Adrenal gland (tissue), 12 donors: Measurements from ENCODE around the gene POLR1A. TPM values are rescaled to one million over a fixed set of nuclear protein-coding genes. Genes with fewer than 3 reads are reported as not detected.

ENCODE experiments used
- DNase-seq, 7 donors: peaks; one replicate each; pipeline ENCODE4 v3.0.0-alpha.2; 2019 to 2020
- H3K27ac ChIP-seq, 5 donors: fragments of 200-600 bp; sonication (generic) in 4 of 5; 1 replicate in 3 of 5; 2 replicates in 2 of 5; pipeline versions ENCODE4 v1.5.1 to v1.8.0; 2016 to 2020; ENCODE audit warnings: mild to moderate bottlenecking in 1 of 5
- H3K27me3 ChIP-seq: fragments of 200-600 bp; 2 replicates; pipeline ENCODE4 v1.8.0; 2021
- H3K36me3 ChIP-seq, 2 donors: fragments of 200-600 bp; replicated peaks in 1 of 2; 1 replicate in 1 of 2; 2 replicates in 1 of 2; pipeline versions ENCODE4 v1.5.1 to v1.8.0; 2018 to 2022
- H3K4me1 ChIP-seq, 2 donors: fragments of 200-600 bp; replicated peaks in 1 of 2; 1 replicate in 1 of 2; 2 replicates in 1 of 2; pipeline versions ENCODE4 v1.5.1 to v1.8.0; 2018 to 2021
- H3K4me3 ChIP-seq, 4 donors: fragments of 200-600 bp; sonication (generic) in 3 of 4; one replicate each; pipeline ENCODE4 v1.5.1; 2016 to 2018
- H3K9me3 ChIP-seq, 3 donors: fragments of 200-600 bp; sonication (generic) in 1 of 3; replicated peaks in 1 of 3; 1 replicate in 2 of 3; 2 replicates in 1 of 3; pipeline versions ENCODE4 v1.5.1 to v1.8.0; 2016 to 2021
- CTCF ChIP-seq, 6 experiments: fragments of 450-650 bp in 4 of 6; fragments of 200-600 bp in 2 of 6; sonication (generic) in 1 of 6; IDR thresholded peaks; 1 replicate in 5 of 6; 2 replicates in 1 of 6; pipeline versions ENCODE4 v1.5.1 to v1.8.0; 2016 to 2021; ENCODE audit warnings: antibody characterized with exemption in 6 of 6, mild to moderate bottlenecking in 2 of 6, moderate library complexity in 1 of 6
- POLR2A ChIP-seq, 2 donors: fragments of 450-650 bp; IDR thresholded peaks; one replicate each; pipeline ENCODE4 v1.6.1; 2017; ENCODE audit warnings: antibody characterized with exemption in 2 of 2, mild to moderate bottlenecking in 2 of 2, moderate library complexity in 1 of 2
- WGBS, 4 donors: extraction: QIAGEN DNeasy Blood & Tissue Kit in 2 of 4; methylation state at CpG; one replicate each; pipeline versions ENCODE4 v1.1.5 to v1.1.7; 2013 to 2017; 5-methylcytosine and 5-hydroxymethylcytosine counted together
- intact Hi-C, 2 donors: fragments of 100-400 bp; cut with DNase I; formaldehyde crosslinking; loops; one replicate each; pipeline versions ENCODE4 v1.14.1 to v1.15.0; 2022 to 2023
- polyA plus RNA-seq, 3 donors: library from polyadenylated mRNA; stranded (reverse); fragments of 200-250 nt in 2 of 3; fragments of 350-450 nt in 1 of 3; fragmentation: Illumina TruSeq in 1 of 3; extraction: RNeasy Lipid Tissue Mini Kit (QIAGEN cat#74804) in 1 of 3; gene quantifications; one replicate each; pipeline ENCODE4 v1.2.3, GENCODE V29; 2013 to 2014
- total RNA-seq, 9 donors: library from RNA; depleted of rRNA in 4 of 9; stranded (reverse); fragments of >200 nt in 4 of 9; fragments of 120-200 nt in 1 of 9; fragmentation: NEBNext Ultra II Directional in 1 of 9; extraction: Animal tissue kit (Norgen Biotek cat#: 25700) in 1 of 9; gene quantifications; one replicate each; pipeline versions ENCODE4 v1.1.0 to v1.2.4, GENCODE V29; 2013 to 2023
- donor health status: healthy with polysubstance abuse.
- donor health status: Bipolar disorder and iron deficiency.
- donor health status: DM: yes; HTN: yes; CAD: no.
- donor health status: DM: no; HTN: no; CAD: no.
- donor health status: DM: no; HTN: no; CAD: no.
- donor health status: DM: yes; HTN: yes; CAD: no.

Gene POLR1A
- total and polyA plus RNA-seq, 12 donors, result 4.6 to 50.1 (median 26.2) TPM

- Histone ChIP-seq H3K9me3 (no peaks in the 10 kb centered on the region), H3K27me3 (no peaks in the 10 kb centered on the region), H3K36me3 (peaks cover 0 to 31% of the 10 kb centered on the region in 2 donors), H3K4me3 (no peak overlapping the region), H3K4me1 (no peaks in the 10 kb centered on the region), H3K27ac (no peak overlapping the region)
- intact Hi-C loops, result no loop called here
- TF ChIP-seq POLR2A (IDR thresholded peaks at IDR 0.05) (no peak), CTCF (IDR thresholded peaks at IDR 0.05) (no peak)
- 91 to 98% (median 95%) methylated on average over 3 of the region's 3 CpGs for WGBS, 4 donors
- DNase-seq, result peak in 3 of 7 donors; percentile 4 to 13 (median 8)
These were observed 50.4 kb downstream of the POLR1A start for GRCh38 chr2:86055314-86055713.

- Histone ChIP-seq H3K27me3 (no peaks in the 10 kb centered on the region), H3K36me3 (peaks cover 0 to 31% of the 10 kb centered on the region in 2 donors), H3K27ac (no peak overlapping the region), H3K4me1 (no peaks in the 10 kb centered on the region), H3K9me3 (no peaks in the 10 kb centered on the region), H3K4me3 (no peak overlapping the region)
- intact Hi-C loops, result no loop called here
- TF ChIP-seq POLR2A (IDR thresholded peaks at IDR 0.05) (no peak), CTCF (IDR thresholded peaks at IDR 0.05) (no peak)
- peak in 3 of 7 donors; percentile 13 to 44 (median 20) for DNase-seq
- WGBS, 4 donors, result 94 to 95% (median 95%) methylated on average over 8 to 10 of the region's 10 CpGs
These were observed 51.1 kb downstream of the POLR1A start for GRCh38 chr2:86054535-86055082.

GRCh38 chr2:86053166-86053565, 52.5 kb downstream of the POLR1A start:
- 52 to 65% (median 62%) methylated on average over 4 of the region's 4 CpGs for WGBS, 4 donors
- Histone ChIP-seq H3K27me3 (no peaks in the 10 kb centered on the region), H3K4me3 (no peak overlapping the region), H3K27ac (no peak overlapping the region), H3K9me3 (no peaks in the 10 kb centered on the region), H3K36me3 (peaks cover 0 to 31% of the 10 kb centered on the region in 2 donors), H3K4me1 (peaks cover 6 to 9% of the 10 kb centered on the region in 2 donors)
- peak in 3 of 7 donors; percentile 2 to 29 (median 9) for DNase-seq
- intact Hi-C loops, result no loop called here
- no peak for TF ChIP-seq CTCF (IDR thresholded peaks at IDR 0.05)
- no peak for TF ChIP-seq POLR2A (IDR thresholded peaks at IDR 0.05)

- H3K9me3 ChIP-seq, result no peaks in the 10 kb centered on the region
- WGBS, 4 donors, result 94 to 98% (median 96%) methylated on average over 9 to 16 of the region's 16 CpGs
- H3K36me3 ChIP-seq, result peaks cover 0 to 36% of the 10 kb centered on the region in 2 donors
- H3K4me1 ChIP-seq, result peaks cover 9 to 12% of the 10 kb centered on the region in 2 donors
- TF ChIP-seq CTCF (IDR thresholded peaks at IDR 0.05) (no peak), POLR2A (IDR thresholded peaks at IDR 0.05) (no peak)
- DNase-seq, result peak in 4 of 7 donors; percentile 7 to 42 (median 12)
- H3K27me3 ChIP-seq, result no peaks in the 10 kb centered on the region
- H3K27ac ChIP-seq, result no peak overlapping the region
- H3K4me3 ChIP-seq, result no peak overlapping the region
- intact Hi-C loops, result no loop called here
These were observed 53.0 kb downstream of the POLR1A start for GRCh38 chr2:86052676-86053075.
